Natural killer cell treated with Interleukin-12 subunit alpha and Interleukin-12 subunit beta and Interleukin-15 and Interleukin-18, amount 100 ng/mL, for 72 hours (primary cell): ENCODE data around the gene RPS6KB2. TPM values are rescaled to one million over a fixed set of nuclear protein-coding genes. Genes with fewer than 3 reads are reported as not detected.

Experiments used
- ATAC-seq, 2 donors: fragments of 150-1000 bp; cut with Tn5 transposase in 1 of 2; sonication (Bioruptor Pico), chemical (Tn5 transposase) in 1 of 2; 2 replicates each; pipeline ENCODE4 v1.10.0; 2021
- DNase-seq: peaks from one replicate; pipeline ENCODE4 v3.0.0; 2022; ENCODE audit warnings: low spot score
- H3K27ac Mint-ChIP-seq, 2 donors: 1 replicate in 1 of 2; 2 replicates in 1 of 2; pipeline ENCODE4 v1.8.0; 2022; ENCODE audit warnings: mixed read lengths in 2 of 2, mild to moderate bottlenecking in 1 of 2, moderate library complexity in 1 of 2
- H3K27me3 Mint-ChIP-seq, 2 donors: 1 replicate in 1 of 2; 2 replicates in 1 of 2; pipeline ENCODE4 v1.8.0; 2022; ENCODE audit warnings: mixed read lengths in 2 of 2
- H3K36me3 Mint-ChIP-seq: one replicate; pipeline ENCODE4 v1.8.0; 2022; ENCODE audit warnings: mixed read lengths
- H3K4me1 Mint-ChIP-seq, 2 donors: 1 replicate in 1 of 2; 2 replicates in 1 of 2; pipeline ENCODE4 v1.8.0; 2022; ENCODE audit warnings: low read depth in 2 of 2, mixed read lengths in 2 of 2, mild to moderate bottlenecking in 1 of 2
- H3K4me3 Mint-ChIP-seq: one replicate; pipeline ENCODE4 v1.8.0; 2022; ENCODE audit warnings: mixed read lengths
- H3K9me3 Mint-ChIP-seq: 2 replicates; pipeline ENCODE4 v1.8.0; 2022; ENCODE audit warnings: mixed read lengths
- total RNA-seq, 2 donors: library from RNA; stranded (reverse); gene quantifications; one replicate each; pipeline ENCODE4 v1.2.3, GENCODE V29; 2022

Gene RPS6KB2
- total RNA-seq, 2 donors from 2014 or later: 95.8 to 112 TPM

DNA sequence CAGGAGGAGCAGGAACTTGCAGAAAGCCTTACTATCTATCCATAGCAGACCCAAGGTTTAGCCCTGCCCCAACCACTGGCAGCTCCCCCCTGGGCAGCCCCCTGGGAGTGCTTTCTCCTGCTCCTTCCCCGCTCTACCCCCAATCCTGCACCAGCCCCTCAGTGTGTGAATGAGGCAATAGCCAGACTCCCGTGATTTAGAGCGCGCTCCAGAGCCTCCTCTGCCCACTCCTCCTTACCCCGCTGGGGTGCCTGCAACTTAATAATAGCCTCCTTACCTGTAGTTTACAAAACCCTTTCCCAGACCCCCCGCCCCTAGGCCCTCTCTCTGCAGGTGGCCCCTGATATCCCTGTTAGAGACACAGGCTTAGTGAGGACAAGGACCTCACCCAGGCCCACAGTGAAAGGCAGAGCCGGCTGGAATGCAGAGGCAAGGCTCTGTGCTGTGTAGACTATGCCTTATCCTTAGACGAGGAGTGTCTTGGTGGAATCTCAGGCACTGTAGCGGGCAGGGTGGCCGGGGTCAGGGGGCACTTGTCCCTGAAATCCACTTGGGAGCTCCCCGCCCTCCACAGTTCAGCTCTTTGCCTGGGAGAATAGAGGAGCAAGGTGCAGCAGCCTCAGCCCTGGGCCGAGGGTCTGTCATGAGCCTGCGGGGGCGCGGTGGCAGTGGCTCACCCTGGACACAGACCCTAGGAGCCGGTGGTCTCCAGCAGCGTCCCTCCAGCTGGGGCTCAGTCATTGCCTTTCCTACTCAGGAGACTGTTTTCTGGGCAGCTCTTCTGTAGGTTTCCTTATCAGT lies 17.1 kb upstream of the RPS6KB2 start:
- ATAC-seq (no peak), DNase-seq (no peak)
- Mint-ChIP-seq H3K9me3 (no peaks in the 10 kb centered on the region), H3K27me3 (no peaks in the 10 kb centered on the region), H3K36me3 (no peaks in the 10 kb centered on the region), H3K4me3 (peak overlapping the region; percentile 75), H3K27ac (peak overlapping the region; percentile 97), H3K4me1 (peaks cover 47 to 52% of the 10 kb centered on the region in 2 donors)

DNA sequence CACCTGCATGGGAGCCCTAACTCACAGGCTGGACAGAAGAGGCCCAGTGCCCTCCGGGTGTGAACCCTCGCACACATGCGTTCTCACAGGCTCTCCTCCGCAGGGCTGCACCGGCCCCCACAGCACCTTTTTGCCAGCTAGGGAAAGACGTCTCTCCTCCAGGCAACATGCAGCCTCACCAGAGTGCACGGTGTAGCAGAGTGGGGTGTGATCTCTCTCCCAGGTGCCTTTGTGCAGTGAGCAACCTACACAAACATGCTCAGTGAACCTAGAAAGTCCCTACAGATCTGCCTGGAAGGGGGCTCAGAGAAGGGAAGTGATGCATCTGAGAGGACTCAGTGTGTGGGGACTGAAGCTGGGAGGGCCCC lies 16.5 kb upstream of the RPS6KB2 start:
- H3K27ac Mint-ChIP-seq: peak overlapping the region; percentile 62 to 97
- H3K9me3 Mint-ChIP-seq: no peaks in the 10 kb centered on the region
- no peaks in the 10 kb centered on the region for H3K27me3 Mint-ChIP-seq
- no peaks in the 10 kb centered on the region for H3K36me3 Mint-ChIP-seq
- DNase-seq (no peak), ATAC-seq (no peak)
- H3K4me3 Mint-ChIP-seq: no peak overlapping the region
- peaks cover 53 to 55% of the 10 kb centered on the region in 2 donors for H3K4me1 Mint-ChIP-seq

DNA sequence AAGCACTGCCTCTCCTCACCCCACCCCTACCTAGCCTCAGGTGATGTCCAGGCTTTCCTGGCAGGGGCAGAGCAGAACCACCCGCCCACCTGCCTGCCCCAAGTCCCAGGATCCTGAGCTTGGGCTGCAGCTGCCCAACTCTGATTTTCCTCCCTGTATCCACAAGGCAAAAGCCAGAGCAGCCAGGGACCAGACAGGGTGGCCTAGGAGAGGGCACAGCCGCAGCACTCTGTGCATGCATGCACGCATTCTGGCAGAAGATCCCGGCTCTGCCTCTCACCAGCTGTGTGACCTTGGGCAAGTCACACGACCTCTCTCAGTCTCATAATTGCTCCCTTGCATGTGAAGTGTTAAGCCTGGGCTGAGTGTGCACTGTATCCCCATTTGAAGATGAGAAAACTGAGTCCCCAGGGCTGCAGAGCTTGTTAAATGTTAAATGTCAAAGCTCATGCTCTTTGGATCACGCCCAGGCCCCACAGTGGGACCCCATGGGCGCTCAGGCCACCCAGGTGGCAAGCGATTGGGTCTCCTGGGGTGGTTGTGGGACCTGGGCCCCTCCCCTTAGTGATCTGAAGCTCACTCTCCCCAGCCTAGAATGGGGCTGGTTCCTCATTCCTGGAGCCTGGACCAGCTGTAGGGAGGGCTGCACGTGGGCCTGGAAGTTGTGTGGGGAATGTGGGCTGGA lies 15.7 kb upstream of the RPS6KB2 start:
- Mint-ChIP-seq H3K27ac (peak overlapping the region; percentile 17 to 62), H3K9me3 (no peaks in the 10 kb centered on the region), H3K4me3 (no peak overlapping the region), H3K36me3 (no peaks in the 10 kb centered on the region), H3K27me3 (no peaks in the 10 kb centered on the region), H3K4me1 (peaks cover 47 to 49% of the 10 kb centered on the region in 2 donors)
- ATAC-seq (no peak), DNase-seq (no peak)

DNA sequence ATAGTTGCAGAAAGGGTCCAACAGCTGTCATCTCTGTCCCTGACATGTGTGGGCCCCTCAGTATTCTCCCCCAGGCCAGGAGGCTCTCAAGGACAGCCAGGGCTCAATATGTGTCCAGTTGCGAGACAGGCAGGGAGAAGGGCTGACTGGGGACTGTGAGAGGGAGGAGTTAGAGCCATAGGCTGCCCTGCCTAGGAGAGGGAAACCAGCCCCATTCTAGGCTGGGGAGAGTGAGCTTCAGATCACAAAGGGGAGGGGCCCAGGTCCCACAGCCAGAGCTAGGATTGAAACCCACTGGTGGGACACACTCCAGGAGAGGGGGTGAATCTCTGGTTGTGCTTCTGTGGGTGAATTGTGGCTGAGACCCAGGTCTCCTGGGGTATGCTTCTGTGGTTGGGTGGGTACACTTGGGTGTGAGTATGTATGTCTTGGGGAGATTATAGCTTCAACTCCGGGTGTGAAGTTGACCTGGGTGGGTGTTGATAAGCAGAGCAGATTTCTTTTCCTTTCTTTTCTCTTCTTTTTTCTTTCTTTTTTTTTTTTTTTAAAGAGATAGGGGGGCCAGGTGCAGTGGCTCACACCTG lies 14.9 kb upstream of the RPS6KB2 start:
- H3K27me3 Mint-ChIP-seq: no peaks in the 10 kb centered on the region
- no peaks in the 10 kb centered on the region for H3K9me3 Mint-ChIP-seq
- peaks cover 41 to 46% of the 10 kb centered on the region in 2 donors for H3K4me1 Mint-ChIP-seq
- peak overlapping the region; percentile 24 for H3K4me3 Mint-ChIP-seq
- ATAC-seq (no peak), DNase-seq (no peak)
- H3K27ac Mint-ChIP-seq: peak overlapping the region; percentile 17 to 62
- no peaks in the 10 kb centered on the region for H3K36me3 Mint-ChIP-seq

DNA sequence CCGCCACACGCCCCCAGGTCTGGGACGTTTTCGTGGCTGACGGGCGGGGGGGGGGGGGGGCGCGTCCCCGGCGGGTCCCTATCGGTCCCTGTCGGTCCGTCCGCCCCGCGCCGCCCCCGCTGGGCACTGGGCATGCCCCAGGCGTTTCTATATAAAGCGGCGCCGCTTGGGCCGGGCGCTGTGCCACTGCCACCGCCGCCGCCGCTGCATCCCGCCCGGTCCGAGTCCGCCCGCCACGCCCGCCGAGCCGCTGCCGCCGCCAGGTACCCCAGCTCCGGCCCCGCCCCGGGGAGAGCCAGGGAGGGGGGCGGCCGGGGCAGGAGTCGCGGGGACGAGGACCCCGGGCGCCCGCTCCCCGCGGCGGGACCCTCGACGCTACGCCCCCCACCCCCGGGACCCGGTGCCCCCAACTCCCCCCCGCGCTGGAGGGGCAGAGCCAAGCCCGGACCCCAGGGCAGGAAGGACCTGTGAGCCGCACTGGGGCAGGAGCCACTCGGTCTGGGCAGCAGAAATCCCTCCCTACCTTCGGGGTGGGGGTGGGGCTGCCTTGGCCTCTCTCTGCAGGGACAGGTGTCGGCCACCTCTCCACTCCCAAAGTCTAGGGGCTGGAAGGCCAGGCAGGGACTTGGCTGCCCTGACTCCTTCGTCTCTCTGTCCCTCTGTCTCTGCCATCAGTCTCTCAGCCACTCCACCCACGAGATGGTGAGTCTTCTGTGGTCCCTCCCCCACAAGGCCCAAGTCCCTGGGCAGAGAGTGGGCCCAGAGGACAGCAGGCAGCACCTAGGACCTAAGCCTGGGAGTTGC lies 12.6 kb upstream of the RPS6KB2 start, which contains the start of gene CARNS1:
TSS of gene CARNS1 (plus strand) at position 178 of the 804 bp plus-strand sequence. CDS start at position 700, 522 bp downstream.
- Mint-ChIP-seq H3K4me3 (peak within 1 kb of the TSS; percentile 72), H3K4me1 (peaks cover 30 to 38% of the 10 kb centered on the region in 2 donors), H3K9me3 (no peaks in the 10 kb centered on the region), H3K36me3 (no peaks in the 10 kb centered on the region), H3K27ac (peak within 1 kb of the TSS; percentile 39 to 86), H3K27me3 (no peaks in the 10 kb centered on the region)
- DNase-seq (no peak), ATAC-seq (peak; percentile 25 to 29)

DNA sequence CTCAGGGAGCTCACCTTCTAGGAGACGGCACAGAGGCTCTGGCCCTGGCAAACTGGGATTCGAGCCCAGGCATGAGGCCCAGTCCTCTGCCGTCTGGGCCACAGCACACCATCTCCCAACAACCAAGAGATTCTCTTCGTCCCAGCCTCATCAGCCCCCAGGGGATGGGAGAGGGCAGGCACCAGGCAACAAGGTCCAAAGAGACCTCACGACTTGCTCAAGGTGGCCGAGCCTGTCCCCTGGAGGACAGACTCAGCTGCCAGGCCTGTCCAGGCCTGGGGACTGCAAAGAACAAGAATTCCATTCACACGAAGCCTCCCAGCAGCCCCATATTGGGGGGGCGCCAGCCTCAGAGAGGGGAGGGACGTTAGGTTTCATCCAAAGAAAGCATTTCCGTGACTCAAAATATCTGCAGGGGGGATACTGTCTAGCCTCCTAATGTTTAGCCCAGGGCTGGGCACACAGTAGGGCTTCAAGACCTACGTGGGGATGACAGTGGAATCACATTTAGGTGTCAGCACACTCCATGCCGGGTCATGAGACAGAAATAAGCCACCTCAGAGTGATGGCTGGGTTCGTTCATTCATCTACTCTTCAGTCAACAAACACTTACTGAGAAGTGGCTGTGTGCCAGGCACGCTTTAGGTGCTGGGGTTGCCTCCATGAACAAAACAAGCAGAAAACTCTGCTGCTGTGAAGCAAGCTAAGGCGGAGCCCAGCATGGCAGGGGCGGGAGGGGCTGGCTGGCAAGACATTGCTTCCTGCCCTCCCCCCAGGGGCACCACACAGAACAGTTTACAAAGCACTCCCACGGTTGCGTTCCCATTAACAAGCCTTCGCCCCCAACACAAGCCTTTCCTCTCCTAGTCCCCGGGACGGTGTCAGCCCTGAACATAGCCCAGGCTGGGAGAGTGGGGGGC lies 11.6 kb upstream of the RPS6KB2 start:
- H3K27me3 Mint-ChIP-seq: no peaks in the 10 kb centered on the region
- DNase-seq: no peak
- H3K9me3 Mint-ChIP-seq: no peaks in the 10 kb centered on the region
- no peak for ATAC-seq
- peaks cover 25 to 38% of the 10 kb centered on the region in 2 donors for H3K4me1 Mint-ChIP-seq
- H3K27ac Mint-ChIP-seq: peak overlapping the region; percentile 39 to 86
- H3K36me3 Mint-ChIP-seq: no peaks in the 10 kb centered on the region
- peak overlapping the region; percentile 72 for H3K4me3 Mint-ChIP-seq

- Mint-ChIP-seq H3K36me3 (no peaks in the 10 kb centered on the region), H3K4me3 (no peak overlapping the region), H3K9me3 (no peaks in the 10 kb centered on the region), H3K27me3 (no peaks in the 10 kb centered on the region), H3K4me1 (peaks cover 24 to 33% of the 10 kb centered on the region in 2 donors), H3K27ac (no peak overlapping the region)
- DNase-seq (no peak), ATAC-seq (no peak)
Measured at GRCh38 chr11:67417425-67417824, 10.9 kb upstream of the RPS6KB2 start.

DNA sequence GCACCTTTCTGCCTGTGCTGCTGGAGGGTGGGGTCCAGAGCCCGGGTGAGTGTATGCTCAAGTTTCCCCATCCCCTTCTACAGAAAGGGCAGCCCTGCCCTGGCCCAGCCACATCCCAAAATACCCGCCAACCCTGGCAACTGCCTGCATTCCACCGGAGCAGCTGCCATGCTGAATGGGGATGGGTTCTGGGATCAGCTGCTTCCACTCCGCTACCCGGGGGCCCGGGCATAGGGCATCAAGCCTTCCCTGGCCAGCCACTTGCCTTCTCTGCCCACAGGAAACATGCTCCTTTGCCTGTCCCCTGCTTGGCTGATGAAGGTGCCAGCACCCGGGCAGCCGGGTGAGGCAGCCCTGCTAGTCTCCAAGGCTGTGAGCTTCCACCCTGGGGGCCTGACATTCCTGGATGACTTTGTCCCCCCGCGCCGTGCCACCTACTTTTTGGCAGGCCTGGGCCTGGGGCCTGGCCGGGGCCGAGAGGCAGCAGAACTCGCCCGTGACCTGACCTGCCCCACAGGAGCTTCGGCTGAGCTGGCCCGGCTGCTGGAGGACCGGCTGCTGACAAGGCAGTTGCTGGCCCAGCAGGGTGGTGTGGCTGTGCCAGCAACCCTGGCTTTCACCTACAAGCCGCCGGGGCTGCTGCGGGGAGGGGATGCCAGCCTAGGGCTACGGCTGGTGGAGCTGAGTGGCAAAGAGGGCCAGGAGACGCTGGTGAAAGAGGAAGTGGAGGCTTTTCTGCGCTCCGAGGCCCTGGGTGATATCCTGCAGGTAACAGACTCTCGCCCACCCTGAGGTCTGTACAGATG lies 9.6 kb upstream of the RPS6KB2 start:
- ATAC-seq (no peak), DNase-seq (no peak)
- H3K36me3 Mint-ChIP-seq: no peaks in the 10 kb centered on the region
- H3K27ac Mint-ChIP-seq: peak overlapping the region; percentile 33 to 60
- no peak overlapping the region for H3K4me3 Mint-ChIP-seq
- H3K9me3 Mint-ChIP-seq: no peaks in the 10 kb centered on the region
- no peaks in the 10 kb centered on the region for H3K27me3 Mint-ChIP-seq
- H3K4me1 Mint-ChIP-seq: peaks cover 12 to 28% of the 10 kb centered on the region in 2 donors

- H3K27ac Mint-ChIP-seq: peak overlapping the region; percentile 33 to 60
- peak overlapping the region; percentile 70 for H3K4me3 Mint-ChIP-seq
- H3K4me1 Mint-ChIP-seq: peaks cover 10 to 29% of the 10 kb centered on the region in 2 donors
- no peak for DNase-seq
- no peaks in the 10 kb centered on the region for H3K27me3 Mint-ChIP-seq
- H3K9me3 Mint-ChIP-seq: no peaks in the 10 kb centered on the region
- ATAC-seq: no peak
- H3K36me3 Mint-ChIP-seq: no peaks in the 10 kb centered on the region
Measured at GRCh38 chr11:67419325-67420049, 8.8 kb upstream of the RPS6KB2 start.

- H3K4me3 Mint-ChIP-seq: peak overlapping the region; percentile 70
- DNase-seq (peak; percentile 59), ATAC-seq (no peak)
- H3K9me3 Mint-ChIP-seq: no peaks in the 10 kb centered on the region
- no peaks in the 10 kb centered on the region for H3K36me3 Mint-ChIP-seq
- H3K27me3 Mint-ChIP-seq: no peaks in the 10 kb centered on the region
- H3K27ac Mint-ChIP-seq: peak overlapping the region; percentile 33 to 60
- peaks cover 15 to 35% of the 10 kb centered on the region in 2 donors for H3K4me1 Mint-ChIP-seq
Measured at GRCh38 chr11:67420147-67420645, 8.1 kb upstream of the RPS6KB2 start.

GRCh38 chr11:67420646-67421429 lies 7.5 kb upstream of the RPS6KB2 start:
- Mint-ChIP-seq H3K27me3 (no peaks in the 10 kb centered on the region), H3K4me3 (peak overlapping the region; percentile 70), H3K4me1 (peaks cover 15 to 35% of the 10 kb centered on the region in 2 donors), H3K27ac (peak overlapping the region; percentile 47 to 60), H3K9me3 (no peaks in the 10 kb centered on the region), H3K36me3 (no peaks in the 10 kb centered on the region)
- ATAC-seq: peak; percentile 98
- peak; percentile 96 for DNase-seq
